ENCODE data around the gene EPHB2.

DNA sequence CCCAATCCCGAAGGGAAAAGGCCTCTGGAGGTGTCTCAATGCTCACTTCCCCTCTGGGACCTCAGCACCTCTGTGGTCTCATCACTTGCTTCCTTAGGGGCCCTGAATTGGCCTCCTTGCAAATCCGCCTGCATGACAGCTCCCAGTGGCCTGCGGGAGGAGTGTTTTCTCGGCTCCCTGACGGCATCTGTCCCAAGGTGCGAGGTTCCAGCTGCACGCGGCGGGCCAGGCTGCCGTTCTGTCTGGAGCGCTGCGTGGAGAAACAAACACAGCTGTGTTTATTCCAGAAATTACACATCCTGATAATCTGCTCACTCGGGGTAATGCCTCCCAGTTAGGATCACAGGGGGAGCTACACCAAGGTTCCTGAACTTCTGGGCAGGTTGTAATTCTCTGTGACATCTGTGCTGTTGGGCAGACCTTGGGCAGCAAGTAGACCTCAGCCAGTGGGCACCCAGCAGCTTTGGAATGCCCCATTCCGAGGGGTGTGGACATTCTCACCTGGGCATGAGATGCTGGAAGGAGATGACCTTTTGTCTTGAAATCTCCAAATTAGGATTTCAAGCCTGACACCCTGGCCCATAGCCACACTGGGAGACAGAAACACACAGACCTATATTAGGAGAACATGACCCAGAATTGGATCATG is 18.2 kb downstream of the EPHB2 start:
- TF ChIP-seq CTCF (IDR thresholded peaks at IDR 0.05) (no peak), POLR2A (IDR thresholded peaks at IDR 0.05) (no peak), EP300 (IDR thresholded peaks at IDR 0.05) (no peak)

All from sigmoid colon (tissue), 4 donors.